ENCODE results near the gene ABCA7.

ABCA7 gene

GRCh38 chr19:1101337-1101698 lies 61.4 kb downstream of the ABCA7 start:
- no peak overlapping the region for H3K27ac ChIP-seq

GRCh38 chr19:1102407-1103131 lies 62.7 kb downstream of the ABCA7 start:
- H3K27ac ChIP-seq = peak overlapping the region; percentile 90; the same call in 1 of the 2 replicates

More at GRCh38 chr19:1101337-1101698, 61.4 kb downstream of the ABCA7 start:
- TF ChIP-seq CTCF (conservative IDR thresholded peaks at IDR 0.05) (no peak), ZFX (IDR thresholded peaks at IDR 0.05) (no peak)

GRCh38 chr19:1103132-1103707 lies 63.3 kb downstream of the ABCA7 start:
- TF ChIP-seq CTCF (conservative IDR thresholded peaks at IDR 0.05) (no peak), ZFX (IDR thresholded peaks at IDR 0.05) (no peak)
- peak overlapping the region; percentile 90 for H3K27ac ChIP-seq

More at GRCh38 chr19:1102407-1103131, 62.7 kb downstream of the ABCA7 start:
- TF ChIP-seq CTCF (conservative IDR thresholded peaks at IDR 0.05) (no peak), ZFX (IDR thresholded peaks at IDR 0.05) (no peak)

GRCh38 chr19:1103708-1104310 lies 63.9 kb downstream of the ABCA7 start, which contains the start of gene GPX4:
TSS of gene GPX4 (plus strand) at chr19:1103994. CDS start at chr19:1104044, 50 bp downstream.
- H3K27ac ChIP-seq = peak within 1 kb of the TSS; percentile 90
- TF ChIP-seq ZFX (IDR thresholded peaks at IDR 0.05) = peak; percentile 67; the same call in 1 of the 2 replicates
- no peak for TF ChIP-seq CTCF (conservative IDR thresholded peaks at IDR 0.05)

GRCh38 chr19:1104311-1105007 lies 64.6 kb downstream of the ABCA7 start:
- TF ChIP-seq CTCF (conservative IDR thresholded peaks at IDR 0.05) = no peak
- TF ChIP-seq ZFX (IDR thresholded peaks at IDR 0.05) = peak; percentile 71

GRCh38 chr19:1105008-1105872 lies 65.3 kb downstream of the ABCA7 start:
- H3K27ac ChIP-seq = peak overlapping the region; percentile 90
- TF ChIP-seq CTCF (conservative IDR thresholded peaks at IDR 0.05) (no peak), ZFX (IDR thresholded peaks at IDR 0.05) (no peak)

More at GRCh38 chr19:1104311-1105007, 64.6 kb downstream of the ABCA7 start:
- peak overlapping the region; percentile 90 for H3K27ac ChIP-seq
